Mesothelial cell of epicardium (in vitro differentiated cells): ENCODE measurements around the gene CACNA2D1. TPM values are rescaled to one million over a fixed set of nuclear protein-coding genes. Genes with fewer than 3 reads are reported as not detected.

ENCODE experiments used
- DNase-seq, 2 experiments: peaks; one replicate each; pipeline ENCODE4 v3.0.0; 2021; ENCODE audit warnings: low spot score in 2 of 2; ENCODE audit not compliant: unreplicated experiment in 2 of 2
- H3K27ac Mint-ChIP-seq: 2 replicates; pipeline ENCODE4 v1.8.0; 2021; ENCODE audit warnings: mixed read lengths
- H3K27me3 Mint-ChIP-seq: 2 replicates; pipeline ENCODE4 v1.8.0; 2021; ENCODE audit warnings: low read depth, mixed read lengths
- H3K36me3 Mint-ChIP-seq: 2 replicates; pipeline ENCODE4 v1.8.0; 2021; ENCODE audit warnings: mixed read lengths
- H3K4me1 Mint-ChIP-seq: 2 replicates; pipeline ENCODE4 v1.8.0; 2021; ENCODE audit warnings: mixed read lengths
- H3K4me3 Mint-ChIP-seq: 2 replicates; pipeline ENCODE4 v1.8.0; 2021; ENCODE audit warnings: mild to moderate bottlenecking, moderate library complexity, mixed read lengths
- H3K9me3 Mint-ChIP-seq: 2 replicates; pipeline ENCODE4 v1.8.0; 2021; ENCODE audit warnings: mixed read lengths
- total RNA-seq: library from RNA; stranded (reverse); gene quantifications from 3 replicates; pipeline ENCODE4 v1.2.1, GENCODE V29; 2021
- TF ChIP-seq, protein P1 (sequence below): fragments of 200-600 bp; sonication (generic); IDR thresholded peaks from one replicate; pipeline ENCODE4 v1.5.0; 2021; ENCODE audit warnings: antibody characterized with exemption; ENCODE audit not compliant: unreplicated experiment

The CACNA2D1 gene
- total RNA-seq, 1 donor from 2014 or later = 14.7 TPM

DNA sequence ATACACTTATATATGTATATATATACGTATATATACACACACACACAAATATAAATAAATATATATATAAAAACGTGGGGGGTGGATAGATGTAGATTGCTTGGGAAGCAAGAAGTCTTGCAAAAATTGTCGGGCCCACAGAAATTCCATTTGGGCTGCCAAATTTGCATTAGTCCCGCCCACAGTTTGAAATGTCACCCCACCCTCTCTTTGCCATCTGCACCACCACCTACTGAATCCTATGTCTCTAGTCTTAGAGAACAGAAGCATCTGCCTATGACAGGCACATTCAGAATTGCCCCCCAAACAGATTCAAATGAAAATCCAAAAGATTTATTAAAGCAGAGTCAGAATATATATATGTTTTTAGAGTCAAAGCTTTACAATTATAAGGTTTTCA, 25.6 kb upstream of the CACNA2D1 start:
- Mint-ChIP-seq H3K9me3 (peaks cover 9% of the 10 kb centered on the region), H3K4me1 (no peaks in the 10 kb centered on the region), H3K27ac (no peak overlapping the region), H3K4me3 (no peak overlapping the region), H3K27me3 (peaks cover 3% of the 10 kb centered on the region), H3K36me3 (no peaks in the 10 kb centered on the region)
- no peak for DNase-seq
- TF ChIP-seq, protein P1, sequence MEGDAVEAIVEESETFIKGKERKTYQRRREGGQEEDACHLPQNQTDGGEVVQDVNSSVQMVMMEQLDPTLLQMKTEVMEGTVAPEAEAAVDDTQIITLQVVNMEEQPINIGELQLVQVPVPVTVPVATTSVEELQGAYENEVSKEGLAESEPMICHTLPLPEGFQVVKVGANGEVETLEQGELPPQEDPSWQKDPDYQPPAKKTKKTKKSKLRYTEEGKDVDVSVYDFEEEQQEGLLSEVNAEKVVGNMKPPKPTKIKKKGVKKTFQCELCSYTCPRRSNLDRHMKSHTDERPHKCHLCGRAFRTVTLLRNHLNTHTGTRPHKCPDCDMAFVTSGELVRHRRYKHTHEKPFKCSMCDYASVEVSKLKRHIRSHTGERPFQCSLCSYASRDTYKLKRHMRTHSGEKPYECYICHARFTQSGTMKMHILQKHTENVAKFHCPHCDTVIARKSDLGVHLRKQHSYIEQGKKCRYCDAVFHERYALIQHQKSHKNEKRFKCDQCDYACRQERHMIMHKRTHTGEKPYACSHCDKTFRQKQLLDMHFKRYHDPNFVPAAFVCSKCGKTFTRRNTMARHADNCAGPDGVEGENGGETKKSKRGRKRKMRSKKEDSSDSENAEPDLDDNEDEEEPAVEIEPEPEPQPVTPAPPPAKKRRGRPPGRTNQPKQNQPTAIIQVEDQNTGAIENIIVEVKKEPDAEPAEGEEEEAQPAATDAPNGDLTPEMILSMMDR = no peak

DNA sequence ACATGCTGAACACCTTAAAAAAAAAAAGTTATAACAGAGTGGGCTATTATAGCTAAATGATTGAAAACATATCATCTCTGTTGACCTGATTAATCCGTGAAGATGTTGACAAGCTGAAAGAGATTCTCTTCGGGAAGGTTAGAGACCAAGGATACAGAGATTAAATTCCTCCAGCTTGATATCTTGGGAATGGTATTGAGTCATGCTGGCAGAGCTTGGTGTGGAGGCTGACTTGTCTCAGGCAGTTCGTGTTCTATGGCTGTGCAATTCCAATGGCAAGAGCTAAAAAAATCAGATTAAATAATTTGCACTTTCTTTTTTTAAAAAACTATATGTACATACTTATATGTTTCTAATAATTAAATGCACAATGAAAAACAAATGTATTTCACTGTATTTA, 24.9 kb upstream of the CACNA2D1 start:
- no peak for DNase-seq

DNA sequence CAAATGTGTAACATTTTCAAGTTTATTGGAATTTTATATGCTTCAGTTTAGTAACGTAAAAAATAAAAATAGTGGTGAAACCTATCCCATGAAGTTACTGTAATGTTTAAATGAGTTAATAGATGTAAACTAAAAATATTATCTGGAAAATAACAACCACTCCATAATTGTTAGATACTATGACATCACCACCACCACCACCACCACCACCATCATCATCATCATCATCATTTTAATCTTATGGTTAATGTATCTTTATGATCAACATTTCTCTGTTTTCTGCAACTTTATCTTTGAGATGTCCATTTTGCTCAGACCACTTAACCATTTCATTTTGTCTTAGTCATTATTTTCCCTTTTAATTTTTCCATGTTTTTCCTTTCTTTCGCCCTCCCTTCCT, 23.4 kb upstream of the CACNA2D1 start:
- no peak overlapping the region for H3K27ac Mint-ChIP-seq
- H3K4me3 Mint-ChIP-seq = no peak overlapping the region
- H3K9me3 Mint-ChIP-seq = peaks cover 13% of the 10 kb centered on the region
- H3K27me3 Mint-ChIP-seq = peaks cover 2% of the 10 kb centered on the region
- peaks cover 2% of the 10 kb centered on the region for H3K36me3 Mint-ChIP-seq
- TF ChIP-seq, protein P1 = no peak
- DNase-seq = no peak
- H3K4me1 Mint-ChIP-seq = no peaks in the 10 kb centered on the region

More for the DNA sequence above, 24.9 kb upstream of the CACNA2D1 start:
- Mint-ChIP-seq H3K9me3 (peaks cover 10% of the 10 kb centered on the region), H3K36me3 (no peaks in the 10 kb centered on the region), H3K4me1 (no peaks in the 10 kb centered on the region), H3K27ac (no peak overlapping the region), H3K4me3 (no peak overlapping the region), H3K27me3 (peaks cover 2% of the 10 kb centered on the region)
- TF ChIP-seq, protein P1 = no peak

DNA sequence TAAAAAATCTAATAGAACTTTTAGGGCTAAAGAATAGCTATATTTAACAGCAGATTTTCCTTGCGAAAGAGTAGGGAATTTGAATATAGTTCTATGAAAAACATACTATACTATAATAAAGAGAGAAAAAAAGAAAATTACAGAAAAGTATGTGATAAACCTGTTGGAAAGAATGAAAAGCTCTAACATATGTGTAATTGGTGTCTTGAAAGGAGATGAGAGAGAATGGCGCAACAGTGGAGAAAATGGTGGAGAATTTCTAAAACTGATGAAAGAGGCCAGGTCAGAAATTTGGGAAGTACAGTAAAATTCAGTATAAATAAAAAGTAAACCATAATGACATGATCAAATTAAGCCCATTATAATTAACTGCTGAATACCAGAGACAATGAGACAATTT, 20.8 kb upstream of the CACNA2D1 start:
- Mint-ChIP-seq H3K27me3 (no peaks in the 10 kb centered on the region), H3K4me3 (no peak overlapping the region), H3K9me3 (peaks cover 16% of the 10 kb centered on the region), H3K4me1 (no peaks in the 10 kb centered on the region), H3K36me3 (peaks cover 2% of the 10 kb centered on the region), H3K27ac (no peak overlapping the region)
- TF ChIP-seq, protein P1 = no peak
- no peak for DNase-seq

DNA sequence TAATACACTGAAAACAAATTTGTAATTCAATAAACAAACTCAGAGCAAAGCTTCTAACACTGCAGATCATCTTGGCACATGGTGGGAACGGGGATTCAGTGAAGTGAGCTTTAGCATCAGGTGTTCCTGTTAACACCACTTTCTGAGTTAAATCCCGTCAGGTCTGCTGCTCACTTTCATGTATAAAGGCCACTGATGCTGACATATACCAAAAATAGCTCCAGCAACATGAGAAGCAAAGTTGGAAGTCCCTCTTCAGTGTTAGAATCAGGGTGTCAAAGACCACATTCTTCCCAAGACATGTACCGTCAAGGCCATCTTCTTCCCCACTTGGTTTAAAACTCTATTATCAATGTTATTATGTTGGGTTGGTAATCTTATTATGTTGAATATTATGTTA, 11.7 kb upstream of the CACNA2D1 start:
- H3K4me1 Mint-ChIP-seq = peaks cover 2% of the 10 kb centered on the region
- no peak overlapping the region for H3K4me3 Mint-ChIP-seq
- H3K36me3 Mint-ChIP-seq = no peaks in the 10 kb centered on the region
- TF ChIP-seq, protein P1 = no peak
- no peaks in the 10 kb centered on the region for H3K27me3 Mint-ChIP-seq
- DNase-seq = no peak
- H3K9me3 Mint-ChIP-seq = no peaks in the 10 kb centered on the region
- no peak overlapping the region for H3K27ac Mint-ChIP-seq

DNA sequence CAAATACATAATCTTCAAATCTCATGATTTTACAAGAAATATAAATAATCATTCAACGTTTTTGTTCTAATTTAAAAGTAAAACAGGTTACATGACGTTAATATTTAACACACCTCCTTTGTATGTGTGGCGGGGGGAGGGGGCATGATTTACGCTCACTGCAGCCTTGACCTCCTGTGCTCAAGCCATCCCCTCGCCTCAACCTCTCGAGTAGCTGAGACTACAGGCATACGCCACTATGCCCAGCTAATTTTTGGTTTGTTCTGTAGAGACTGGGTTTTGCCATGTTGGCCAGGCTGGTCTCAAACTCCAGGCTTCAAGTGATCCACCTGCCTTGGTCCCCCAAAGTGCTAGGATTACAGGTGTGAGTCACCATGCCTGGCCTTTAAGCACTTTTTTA, 7.2 kb upstream of the CACNA2D1 start:
- DNase-seq = no peak
- Mint-ChIP-seq H3K4me1 (peaks cover 5% of the 10 kb centered on the region), H3K27me3 (peaks cover 1% of the 10 kb centered on the region), H3K9me3 (no peaks in the 10 kb centered on the region), H3K36me3 (no peaks in the 10 kb centered on the region), H3K4me3 (no peak overlapping the region), H3K27ac (no peak overlapping the region)
- TF ChIP-seq, protein P1 = no peak
